ENCODE data around the gene AUTS2.
"Not testable (repeated sequence)": the region's sequence is repeated elsewhere in the genome, so short reads cannot be mapped to it uniquely, and the experiment has no call there.

The AUTS2 gene

DNA sequence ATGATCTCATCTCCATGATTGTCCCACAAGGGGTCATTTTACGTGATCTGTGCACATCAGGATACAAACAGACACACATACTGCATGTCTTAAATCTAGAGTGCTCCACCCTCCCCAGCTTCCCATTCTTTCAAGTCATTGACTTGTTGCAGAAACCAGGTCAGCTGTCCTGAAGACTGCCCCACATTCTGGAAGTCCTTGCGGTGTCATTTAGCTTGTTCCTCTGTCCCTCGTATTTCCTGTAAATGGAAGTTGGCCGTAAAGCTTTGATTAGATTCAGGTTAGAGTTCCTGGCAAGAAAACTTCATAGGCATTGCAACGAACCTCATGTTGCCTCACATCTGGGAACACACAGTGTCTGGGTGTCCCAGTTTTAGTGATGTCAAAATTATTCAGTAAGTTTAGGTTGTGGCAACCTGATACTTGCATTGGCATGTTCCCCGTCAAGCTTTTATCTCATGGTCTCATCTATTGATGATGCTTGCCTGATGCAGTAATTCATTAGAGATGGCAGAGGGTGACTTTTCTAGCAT is 1116.3 kb downstream of the AUTS2 start:
- DNase-seq, result no peak

DNA sequence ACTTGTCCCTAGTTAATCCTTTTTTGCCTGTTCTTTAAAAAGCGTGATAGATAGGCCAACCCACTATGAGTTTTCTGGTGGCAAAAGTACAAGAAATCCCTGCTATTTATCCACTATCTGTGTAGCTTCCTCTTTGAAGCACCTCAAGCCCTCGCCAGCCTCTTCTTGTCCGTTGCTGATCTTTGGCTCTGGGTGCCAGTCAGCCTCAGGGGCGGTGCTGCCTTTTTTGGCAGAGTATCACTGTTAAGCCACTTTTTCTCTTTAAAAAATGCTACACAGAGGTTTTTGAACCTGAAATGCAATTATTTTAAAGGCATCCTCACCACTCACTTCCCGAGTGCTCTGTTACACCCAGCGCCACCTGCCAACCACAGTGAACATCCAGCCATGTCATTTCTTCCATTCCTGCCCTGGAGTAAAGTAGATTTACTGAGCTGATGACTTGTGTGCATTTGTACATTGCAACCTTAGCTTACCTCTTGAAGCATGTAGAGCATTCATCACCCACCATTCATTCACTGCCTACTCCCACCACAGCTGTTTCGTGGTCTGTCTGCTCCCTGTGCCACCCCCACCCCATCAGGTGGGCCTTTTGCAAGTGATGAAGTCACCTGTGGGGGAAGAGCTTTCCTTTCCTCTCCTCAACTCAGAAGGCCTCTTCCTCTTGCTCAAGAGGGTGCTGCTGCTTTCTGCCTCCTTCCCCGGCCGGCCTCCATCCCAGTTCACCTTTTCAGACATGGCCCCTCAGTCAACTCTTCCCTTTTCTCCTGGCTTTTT is 1119.5 kb downstream of the AUTS2 start:
- DNase-seq, result no peak

DNA sequence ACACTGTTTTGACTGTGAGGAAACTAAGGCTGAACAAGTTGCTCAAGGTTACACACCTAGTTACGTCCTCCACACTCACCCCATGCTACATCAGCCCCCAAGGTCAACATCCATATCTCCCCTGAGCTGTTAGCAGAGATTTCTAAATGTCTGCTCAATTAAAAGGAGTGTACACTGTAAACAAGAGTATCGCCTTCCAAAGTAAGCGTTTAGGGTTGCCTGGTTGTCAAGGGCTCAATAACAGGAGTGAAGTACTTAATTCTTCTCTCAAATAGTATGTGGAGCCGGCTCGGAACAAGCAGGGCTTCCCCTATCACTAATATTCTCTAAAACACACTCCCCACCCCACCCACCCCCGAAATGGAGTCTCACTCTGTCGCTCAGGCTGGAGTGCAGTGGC is 1120.8 kb downstream of the AUTS2 start:
- no peak for DNase-seq

DNA sequence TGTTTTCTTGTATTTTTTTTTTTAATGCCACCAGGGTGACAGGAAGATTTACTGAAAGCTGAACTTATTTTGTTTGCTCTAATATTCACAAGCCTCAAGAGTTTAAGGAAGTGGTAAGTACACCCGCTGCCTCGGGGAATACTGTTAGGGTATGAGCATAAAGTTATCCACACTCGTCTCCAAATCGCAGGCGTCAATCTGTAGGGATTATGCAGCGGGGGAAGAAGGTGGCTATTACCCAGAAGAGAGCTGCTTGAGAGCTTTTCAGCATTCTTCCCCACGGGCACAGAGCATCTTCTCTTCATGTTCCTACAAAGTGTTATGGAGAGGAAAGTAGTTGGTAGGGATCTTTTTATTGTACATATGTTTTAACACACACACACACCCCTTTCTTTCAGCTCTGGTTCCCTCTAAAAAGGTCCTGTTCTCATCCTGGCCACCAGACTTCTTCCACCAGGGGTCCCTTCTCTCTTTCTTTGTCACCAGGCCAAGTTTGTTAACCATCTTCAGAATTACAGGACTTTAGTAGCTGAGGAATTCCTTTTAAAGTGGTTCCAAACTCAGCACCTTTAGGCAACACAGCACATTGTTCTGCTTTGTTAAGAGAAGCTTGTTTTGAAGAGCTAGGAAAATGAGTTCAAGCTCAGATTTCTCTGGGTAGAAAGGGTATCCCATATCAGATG is 1122.1 kb downstream of the AUTS2 start:
- DNase-seq, result no peak

DNA sequence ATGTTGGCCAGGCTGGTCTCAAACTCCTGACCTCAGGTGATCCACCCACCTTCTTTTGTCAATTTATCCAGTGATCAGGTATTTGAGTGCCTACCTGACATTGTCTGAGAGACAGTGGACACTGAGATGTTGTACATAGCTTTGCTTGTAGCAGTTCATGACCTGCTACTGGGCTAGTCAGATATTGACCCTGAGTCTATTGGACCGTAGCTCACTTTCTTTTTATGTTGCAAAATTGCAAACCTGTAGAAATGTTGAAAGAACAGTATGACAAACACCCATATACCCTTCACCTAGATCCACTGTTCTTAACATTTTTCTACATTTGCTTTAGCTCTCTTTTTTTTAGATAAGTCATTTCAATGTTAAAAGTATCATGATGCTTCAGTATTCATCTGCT is 1123.2 kb downstream of the AUTS2 start:
- DNase-seq, result no peak

DNA sequence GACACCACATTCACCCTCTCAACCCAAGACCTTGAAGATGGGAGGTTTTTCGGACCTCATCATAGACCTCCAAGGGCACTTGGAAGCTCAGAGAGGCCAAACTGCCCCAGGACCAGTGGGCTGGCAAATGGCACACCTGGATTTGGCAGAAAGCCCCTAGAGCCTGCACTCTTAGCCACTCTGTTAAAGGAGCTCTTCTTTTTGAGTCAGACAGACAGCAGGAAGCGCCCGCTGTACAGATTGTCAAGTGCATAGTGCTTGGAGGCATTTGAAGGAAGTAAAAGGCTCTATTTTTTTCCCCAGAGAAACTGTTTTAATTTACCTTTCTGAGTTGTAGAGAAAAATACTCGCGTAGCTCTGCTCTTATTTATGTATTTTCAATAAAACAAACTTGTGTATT is 1125.1 kb downstream of the AUTS2 start:
- no peak for DNase-seq

DNA sequence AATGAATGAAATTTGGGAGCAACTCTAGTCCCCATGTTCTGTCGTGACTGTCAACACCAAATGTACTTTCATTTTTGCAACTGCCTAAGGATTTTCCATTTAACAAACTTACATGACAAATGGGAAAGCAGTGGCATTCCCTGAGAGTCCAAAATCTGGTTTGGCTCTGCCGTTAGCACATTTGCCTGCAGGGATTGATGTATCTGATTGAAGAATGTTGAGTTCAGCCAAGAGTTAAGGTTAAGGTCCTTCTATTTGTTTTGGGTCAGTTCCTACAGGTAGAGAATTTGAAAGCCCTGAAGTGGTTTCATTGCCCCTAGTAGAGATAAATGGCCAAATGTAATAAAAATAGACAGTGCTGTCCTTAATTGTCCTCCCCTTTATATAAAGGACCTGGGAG is 1127.2 kb downstream of the AUTS2 start:
- no peak for DNase-seq

DNA sequence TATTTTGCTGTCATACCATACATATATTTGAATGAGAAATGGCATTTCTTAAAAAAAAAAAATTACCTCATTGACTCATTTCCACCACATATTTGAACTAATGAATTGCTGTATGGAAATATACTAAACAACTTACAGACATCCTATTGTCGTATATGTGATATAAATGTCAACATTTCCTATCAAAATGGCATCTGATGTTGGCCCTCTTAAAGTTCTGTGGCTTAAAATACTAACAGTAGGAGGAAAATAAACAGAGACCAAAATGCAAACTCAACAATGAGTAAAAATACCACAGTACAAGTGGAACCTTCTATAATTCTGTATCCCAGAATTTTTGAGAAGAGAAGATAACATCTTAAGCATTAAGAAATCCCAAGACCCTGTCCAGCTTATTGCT is 1128.0 kb downstream of the AUTS2 start:
- DNase-seq, result no peak

DNA sequence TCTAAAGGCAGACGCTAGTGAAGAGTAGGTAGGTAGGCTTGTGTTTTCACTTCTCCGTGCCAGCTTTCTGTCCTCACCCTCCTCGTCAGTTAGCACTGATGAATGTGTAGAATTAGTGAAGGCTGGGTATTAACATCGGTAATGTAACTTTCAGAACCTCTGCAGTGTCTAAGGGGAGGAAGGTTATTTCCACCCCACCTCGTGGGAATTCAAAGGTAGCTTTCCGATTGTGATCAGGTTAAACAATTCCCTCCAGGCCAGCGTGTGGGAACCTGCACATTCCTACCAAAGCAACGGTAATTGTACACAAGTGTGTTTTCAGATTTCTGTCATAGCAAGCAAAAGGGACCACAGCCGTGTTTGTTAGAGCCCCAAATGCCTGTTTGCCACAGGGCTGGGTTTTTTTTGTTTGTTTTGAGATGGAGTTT is 1128.7 kb downstream of the AUTS2 start:
- DNase-seq, result no peak

DNA sequence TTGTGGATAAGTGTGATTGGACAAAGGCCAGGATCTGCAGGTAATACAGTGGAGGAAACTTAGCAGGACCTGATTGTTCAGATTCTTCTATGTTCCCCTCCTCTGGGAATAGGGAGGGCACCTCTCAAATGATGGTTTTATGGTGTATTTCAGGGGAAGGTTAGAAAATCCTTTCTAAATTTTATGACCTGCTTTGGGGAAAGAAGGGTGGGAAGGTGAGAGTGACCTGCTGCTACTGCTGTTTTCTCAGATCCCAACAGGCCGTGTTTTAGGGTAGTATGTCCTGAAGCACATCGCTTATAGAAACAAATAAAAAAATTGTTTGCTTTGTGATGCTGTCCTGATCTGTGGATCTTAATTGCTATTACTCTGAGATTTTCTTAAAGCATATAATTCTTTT is 1129.6 kb downstream of the AUTS2 start:
- DNase-seq, result no peak

DNA sequence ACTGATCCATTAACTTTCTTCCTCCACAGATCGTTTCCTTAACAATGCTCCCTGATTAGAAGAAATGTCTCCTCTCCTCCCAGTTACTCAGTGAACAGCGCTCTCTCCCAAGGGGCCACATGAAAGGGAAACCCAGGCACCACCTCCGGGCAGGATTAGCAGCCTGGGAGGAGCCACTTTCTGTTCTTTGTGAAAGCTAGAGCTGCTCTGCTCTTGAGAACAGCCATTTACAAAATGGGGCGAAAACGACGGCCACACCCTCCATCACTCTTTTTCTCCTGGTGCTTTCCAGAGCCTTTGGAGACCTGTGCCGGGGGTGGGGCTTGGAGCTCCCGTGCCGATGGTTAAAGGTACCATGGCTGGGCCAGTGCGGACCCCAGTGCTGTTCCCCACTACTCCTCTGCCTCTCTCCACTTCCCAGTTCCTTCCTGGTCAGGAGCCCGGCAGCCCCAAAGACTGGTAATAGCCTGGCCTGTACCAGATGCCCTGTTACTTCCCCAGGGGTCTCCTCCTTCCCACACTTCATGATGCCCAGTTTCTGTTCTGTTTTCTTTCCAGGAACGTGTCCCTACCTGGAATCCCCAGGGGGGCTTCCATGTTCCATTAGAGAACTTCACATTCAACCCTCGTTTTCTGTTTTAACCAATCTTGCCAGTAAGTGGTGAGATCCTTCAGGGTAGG is 1130.7 kb downstream of the AUTS2 start:
- DNase-seq, result no peak

DNA sequence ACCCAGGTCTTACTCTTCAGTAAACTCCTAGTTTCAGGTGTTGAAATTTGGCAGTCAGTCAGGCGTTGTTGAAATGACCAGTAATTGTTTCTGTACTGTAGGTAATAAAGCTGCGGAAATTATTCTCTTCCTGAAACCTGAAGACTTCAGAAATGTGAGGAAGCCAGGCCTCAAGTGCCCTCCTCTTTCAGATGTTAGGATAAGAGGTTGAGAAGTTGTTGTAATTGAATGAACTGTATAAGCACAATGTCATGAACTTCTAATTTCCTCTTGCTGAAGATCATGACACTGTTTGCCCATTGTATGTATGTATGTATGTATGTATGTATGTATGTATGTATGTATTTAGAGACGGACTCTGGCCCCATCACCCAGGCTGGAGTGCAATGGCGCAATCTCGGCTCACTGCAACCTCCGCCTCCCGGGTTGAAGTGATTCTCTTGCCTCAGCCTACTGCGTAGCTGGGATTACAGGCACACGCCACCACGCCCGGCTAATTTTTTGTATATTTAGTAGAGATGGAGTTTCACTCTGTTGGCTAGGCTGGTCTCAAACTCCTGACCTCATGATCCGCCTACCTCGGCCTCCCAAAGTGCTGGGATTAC is 1131.4 kb downstream of the AUTS2 start:
- DNase-seq, result not testable (repeated sequence)

DNA sequence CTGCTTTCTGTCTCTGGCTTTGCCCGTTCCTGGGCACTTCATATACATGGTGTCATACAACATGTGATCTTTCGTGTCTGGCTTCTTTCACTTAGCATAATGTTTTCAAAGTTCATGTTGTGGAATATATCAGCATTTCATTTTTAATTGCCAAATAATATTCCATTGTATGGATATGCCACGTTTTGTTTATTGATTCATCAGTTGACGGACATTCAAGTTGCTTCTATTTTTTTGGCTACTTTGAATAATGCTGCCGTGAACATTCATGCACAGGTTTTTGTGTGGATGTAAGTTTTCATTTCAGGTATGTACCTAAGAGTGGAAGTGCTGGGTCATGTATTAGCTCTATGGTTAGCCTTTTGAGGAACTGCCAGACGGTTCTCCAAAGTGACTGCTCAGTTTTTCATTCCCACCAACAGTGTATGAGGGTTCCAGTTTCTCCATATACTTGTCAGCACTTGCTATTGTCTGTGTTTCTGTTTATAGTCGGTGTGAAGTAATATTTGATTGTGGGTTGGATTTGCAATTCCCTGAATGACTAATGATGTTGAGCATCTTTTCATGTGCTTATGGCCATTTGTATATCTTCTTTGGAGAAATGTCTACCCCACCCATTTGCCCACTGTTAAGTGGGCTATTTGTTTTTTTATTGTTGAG is 1132.3 kb downstream of the AUTS2 start:
- DNase-seq, result no peak

DNA sequence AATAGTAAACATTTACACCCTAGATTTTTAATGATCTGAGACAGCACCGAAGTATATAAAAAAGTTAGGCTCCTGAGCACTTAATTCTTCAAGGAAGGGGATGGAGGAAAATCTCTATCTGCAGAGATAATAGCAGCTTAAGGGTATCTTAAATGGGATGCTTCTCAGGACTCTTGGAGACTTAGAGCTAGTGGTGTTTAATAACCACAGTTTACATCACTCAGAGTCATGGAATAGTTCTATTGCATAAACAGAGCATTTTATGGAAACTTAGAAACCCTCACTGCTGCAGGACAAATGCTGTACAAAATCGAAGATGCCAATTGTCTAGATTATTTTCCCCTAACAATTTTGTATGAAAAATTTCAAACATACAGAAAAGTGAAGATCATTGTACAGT is 1134.8 kb downstream of the AUTS2 start:
- no peak for DNase-seq

DNA sequence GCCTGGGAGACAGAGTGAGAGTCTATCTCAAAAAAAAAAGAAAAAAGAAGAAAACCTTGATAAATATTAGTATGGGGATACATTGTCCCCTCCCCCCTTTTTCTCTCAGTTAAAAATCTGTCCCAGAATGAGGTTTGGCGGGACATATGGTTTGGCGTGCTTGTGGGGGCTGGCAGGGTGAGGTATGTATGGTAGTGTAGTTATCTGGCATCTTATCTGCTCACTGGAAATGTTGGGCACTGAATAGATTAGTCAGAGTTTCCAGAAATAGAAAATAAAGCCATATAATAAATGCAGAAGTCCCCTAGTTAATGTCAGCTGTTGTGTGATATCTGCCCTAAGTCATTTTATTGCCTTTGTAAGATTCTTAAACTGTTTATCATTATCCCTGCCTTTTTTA is 1136.1 kb downstream of the AUTS2 start:
- DNase-seq, result no peak

DNA sequence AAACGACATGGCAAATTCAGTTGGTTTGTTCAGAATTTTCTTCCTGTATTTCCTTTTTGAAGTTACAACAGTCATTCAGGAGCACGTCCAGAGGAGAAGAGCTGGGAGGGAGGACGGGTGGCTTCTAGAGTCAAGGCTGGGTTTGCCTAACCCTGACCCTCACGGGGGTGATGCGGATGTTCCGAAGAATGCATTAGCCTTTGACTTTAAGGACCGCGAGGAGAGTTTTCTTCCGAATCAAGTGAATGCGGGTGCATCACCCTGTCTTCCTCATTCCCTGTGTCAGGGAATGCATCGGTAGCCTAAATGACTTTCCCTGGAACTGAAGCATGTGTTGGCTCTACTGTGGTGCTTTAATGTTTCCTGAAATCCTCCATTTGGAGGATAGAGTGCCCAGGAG is 1137.0 kb downstream of the AUTS2 start:
- DNase-seq, result no peak

DNA sequence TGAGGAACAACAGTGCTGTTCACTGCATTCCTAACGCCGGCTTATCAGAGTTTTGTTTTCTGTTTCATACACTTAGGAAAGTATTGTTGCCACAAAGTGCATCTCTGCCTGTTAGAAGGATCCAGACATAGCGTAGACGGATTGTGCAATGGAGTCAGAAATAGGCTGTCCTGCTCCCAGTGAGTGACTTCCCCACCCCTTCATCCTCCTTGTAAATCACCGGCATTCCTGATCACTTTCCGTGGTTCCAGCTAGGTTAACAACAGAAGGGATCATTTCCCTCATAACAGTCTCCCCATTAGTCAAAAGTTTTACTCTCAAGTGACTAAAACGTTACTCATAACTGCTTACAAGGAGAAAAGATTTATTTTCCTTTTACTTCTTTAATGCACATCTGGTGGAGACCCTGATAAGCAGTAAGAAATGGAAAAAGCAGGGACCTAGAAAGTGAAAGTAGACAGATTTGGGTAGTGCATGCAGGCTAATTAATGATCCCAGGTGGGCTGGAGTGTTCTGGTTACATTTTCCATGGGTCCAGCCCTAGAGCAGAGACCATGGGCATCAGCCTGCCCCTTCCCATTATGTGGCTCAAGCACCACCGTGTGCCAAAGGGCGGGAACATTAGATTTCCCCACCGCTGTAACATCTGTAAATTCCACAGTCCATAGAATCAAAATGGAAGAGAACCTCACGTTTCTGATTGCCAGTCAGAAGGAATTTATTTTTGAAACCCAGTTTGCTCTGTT is 1138.6 kb downstream of the AUTS2 start:
- DNase-seq, result no peak

DNA sequence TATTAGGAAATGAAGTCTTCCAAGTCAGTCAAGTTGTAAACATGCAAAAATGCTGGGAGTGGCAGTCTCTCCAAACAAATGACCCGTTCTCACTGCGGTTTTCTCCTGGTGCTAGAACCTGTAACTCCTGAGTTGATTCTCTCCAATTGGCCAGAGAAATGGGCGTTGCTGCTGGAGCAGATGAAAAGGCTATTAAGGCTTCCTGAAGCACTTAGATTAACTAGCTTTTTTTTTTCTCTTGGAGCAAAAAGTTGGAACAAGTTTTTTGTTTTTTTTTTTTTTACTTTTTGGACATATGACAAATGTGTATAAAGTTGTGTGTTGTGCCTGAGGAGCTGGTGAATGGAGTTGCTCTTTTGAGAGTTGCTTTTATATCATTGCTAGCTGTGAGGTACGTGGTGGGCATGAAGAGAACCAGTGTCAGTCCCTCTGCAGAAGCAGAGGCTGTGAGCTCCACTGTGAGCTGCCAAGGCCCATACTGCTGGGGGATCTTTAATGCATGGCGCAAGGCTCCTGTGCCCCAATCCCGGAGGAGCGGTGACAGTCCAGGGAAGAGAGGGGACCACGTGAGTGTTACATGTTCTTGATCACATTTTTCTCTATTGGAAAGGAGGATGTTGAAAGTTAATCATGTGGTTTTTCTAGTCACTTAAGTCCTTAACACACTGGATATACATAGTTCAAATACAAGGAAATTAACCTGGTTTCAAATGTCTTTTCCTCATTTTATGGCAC is 1140.0 kb downstream of the AUTS2 start:
- DNase-seq, result no peak

DNA sequence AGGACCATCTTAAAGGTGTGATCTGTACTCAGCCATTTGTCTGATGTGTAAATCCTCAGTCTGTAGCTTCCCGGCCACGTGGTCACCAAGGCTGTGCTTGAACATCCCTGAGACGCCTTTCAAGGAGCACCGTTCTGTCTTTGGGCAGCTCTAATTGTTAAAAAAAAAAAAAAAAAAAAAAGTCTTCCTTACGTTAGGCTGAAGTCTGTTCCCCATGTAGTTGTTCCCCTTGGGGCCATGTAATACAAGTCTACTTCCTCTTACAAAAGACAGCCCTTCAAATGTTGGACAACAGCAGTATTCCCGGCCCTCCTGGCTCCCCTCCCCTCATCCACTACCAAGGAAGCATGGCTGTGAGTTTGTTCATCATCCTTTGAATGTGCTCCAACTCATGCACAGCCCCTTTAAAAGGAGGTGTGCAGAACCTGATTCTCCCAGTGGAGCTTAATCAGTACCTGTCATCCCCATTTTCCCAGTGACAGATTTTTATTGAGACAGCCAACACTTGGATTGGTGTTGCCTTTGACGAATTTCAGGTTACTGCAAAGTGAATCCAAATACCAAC is 1141.5 kb downstream of the AUTS2 start:
- no peak for DNase-seq

DNA sequence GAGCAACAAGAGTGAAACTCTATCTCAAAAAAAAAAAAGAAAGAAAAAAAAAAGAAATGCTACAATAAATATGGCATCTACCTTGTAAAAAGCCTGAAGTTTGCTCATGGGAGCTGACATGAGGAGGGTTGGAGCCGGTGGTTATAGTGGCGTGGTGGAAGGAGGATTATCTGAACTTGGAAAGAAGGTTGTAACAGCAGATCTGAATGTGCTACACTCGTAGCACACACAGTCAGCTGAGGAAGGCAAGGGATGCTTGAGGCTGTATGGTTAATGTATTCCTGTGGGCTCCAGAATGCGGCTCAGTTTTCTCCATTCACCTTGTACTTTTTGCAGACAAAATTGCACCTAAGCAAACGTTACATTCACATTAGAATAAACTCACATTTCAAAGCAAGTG is 1143.4 kb downstream of the AUTS2 start:
- DNase-seq, result no peak
